Transverse colon (tissue), 4 donors: Measurements from ENCODE around the gene KCNN3. TPM values are rescaled to one million over a fixed set of nuclear protein-coding genes. Genes with fewer than 3 reads are reported as not detected.

ENCODE experiments used
- DNase-seq: peaks from one replicate; pipeline ENCODE4 v3.0.0-alpha.2; 2019
- H3K27ac ChIP-seq, 4 donors: fragments of 200-600 bp; sonication (generic); 2 replicates each; pipeline ENCODE4 v1.5.1; 2016 to 2018; ENCODE audit warnings: inconsistent platforms in 4 of 4
- H3K27me3 ChIP-seq: fragments of 200-600 bp; sonication (generic); 2 replicates; pipeline ENCODE4 v1.5.1; 2017; ENCODE audit warnings: inconsistent platforms
- H3K36me3 ChIP-seq, 4 donors: fragments of 200-600 bp; sonication (generic); 2 replicates each; pipeline ENCODE4 v1.5.1; 2017 to 2019; ENCODE audit warnings: inconsistent platforms in 4 of 4
- H3K4me1 ChIP-seq, 4 donors: fragments of 200-600 bp; sonication (generic); 2 replicates each; pipeline ENCODE4 v1.5.1; 2017 to 2020; ENCODE audit warnings: inconsistent platforms in 4 of 4
- H3K4me3 ChIP-seq, 4 donors: fragments of 200-600 bp; sonication (generic); 1 replicate in 1 of 4; 2 replicates in 3 of 4; pipeline versions ENCODE4 v1.5.1 to v1.6.1; 2017 to 2019; ENCODE audit warnings: inconsistent platforms in 4 of 4
- H3K9me3 ChIP-seq, 2 donors: fragments of 200-600 bp; sonication (generic); 2 replicates each; pipeline ENCODE4 v1.5.1; 2017 to 2019; ENCODE audit warnings: inconsistent platforms in 2 of 2
- EP300 ChIP-seq: sonication (generic); formaldehyde crosslinking; IDR thresholded peaks from one replicate; pipeline ENCODE4 v1.6.1; 2017; ENCODE audit warnings: antibody characterized with exemption, low read depth
- POLR2A ChIP-seq: fragments of 450-650 bp; IDR thresholded peaks from one replicate; pipeline ENCODE4 v1.6.1; 2016; ENCODE audit warnings: antibody characterized with exemption, mild to moderate bottlenecking, moderate library complexity
- POLR2AphosphoS5 ChIP-seq, 3 donors: sonication (generic); formaldehyde crosslinking; IDR thresholded peaks; one replicate each; pipeline ENCODE4 v1.6.1; 2016; ENCODE audit warnings: antibody characterized with exemption in 3 of 3
- WGBS, 2 donors: methylation state at CpG; one replicate each; pipeline ENCODE4 v1.1.5; 2018; ENCODE audit warnings: low coverage in 1 of 2; 5-methylcytosine and 5-hydroxymethylcytosine counted together
- in situ Hi-C, 4 donors: fragments of 200-750 bp; cut with MboI; loops; one replicate each; pipeline versions ENCODE4 v1.15.0 to v1.15.1; 2017; ENCODE audit warnings: low sequenced_read_pairs in 3 of 4, low pct_ligation_motif_present in 1 of 4, low pct_unique_long_range_greater_than_20kb in 1 of 4
- intact Hi-C: fragments of 100-400 bp; cut with DNase I; formaldehyde crosslinking; loops from one replicate; pipeline ENCODE4 v1.15.1; 2023; ENCODE audit warnings: low total_unique reads
- total RNA-seq, 4 donors: library from RNA; depleted of rRNA; stranded (reverse); fragments of >200 nt; gene quantifications; one replicate each; pipeline ENCODE4 v1.1.0, GENCODE V29; 2016
- TF ChIP-seq, protein P1 (sequence below), 5 experiments: fragments of 200-600 bp in 3 of 5; fragments of 450-650 bp in 2 of 5; sonication (generic) in 3 of 5; IDR thresholded peaks; 1 replicate in 2 of 5; 2 replicates in 3 of 5; pipeline ENCODE4 v1.5.1; 2016 to 2017; ENCODE audit warnings: antibody characterized with exemption in 5 of 5, inconsistent platforms in 3 of 5, mild to moderate bottlenecking in 2 of 5, moderate library complexity in 1 of 5

The KCNN3 gene
- total RNA-seq, 4 donors from 2014 or later, result 2.3 to 5.0 (median 3.5) TPM

GRCh38 chr1:154802982-154803920, 66.8 kb downstream of the KCNN3 start:
- no peak for DNase-seq
- Histone ChIP-seq H3K36me3 (no peaks in the 10 kb centered on the region), H3K27me3 (peaks cover 34% of the 10 kb centered on the region), H3K9me3 (no peaks in the 10 kb centered on the region), H3K27ac (no peak overlapping the region), H3K4me3 (no peak overlapping the region), H3K4me1 (no peaks in the 10 kb centered on the region)
- in situ Hi-C loops (no loop called here), intact Hi-C loops (no loop called here)
- no peak for TF ChIP-seq EP300
- TF ChIP-seq, protein P1, sequence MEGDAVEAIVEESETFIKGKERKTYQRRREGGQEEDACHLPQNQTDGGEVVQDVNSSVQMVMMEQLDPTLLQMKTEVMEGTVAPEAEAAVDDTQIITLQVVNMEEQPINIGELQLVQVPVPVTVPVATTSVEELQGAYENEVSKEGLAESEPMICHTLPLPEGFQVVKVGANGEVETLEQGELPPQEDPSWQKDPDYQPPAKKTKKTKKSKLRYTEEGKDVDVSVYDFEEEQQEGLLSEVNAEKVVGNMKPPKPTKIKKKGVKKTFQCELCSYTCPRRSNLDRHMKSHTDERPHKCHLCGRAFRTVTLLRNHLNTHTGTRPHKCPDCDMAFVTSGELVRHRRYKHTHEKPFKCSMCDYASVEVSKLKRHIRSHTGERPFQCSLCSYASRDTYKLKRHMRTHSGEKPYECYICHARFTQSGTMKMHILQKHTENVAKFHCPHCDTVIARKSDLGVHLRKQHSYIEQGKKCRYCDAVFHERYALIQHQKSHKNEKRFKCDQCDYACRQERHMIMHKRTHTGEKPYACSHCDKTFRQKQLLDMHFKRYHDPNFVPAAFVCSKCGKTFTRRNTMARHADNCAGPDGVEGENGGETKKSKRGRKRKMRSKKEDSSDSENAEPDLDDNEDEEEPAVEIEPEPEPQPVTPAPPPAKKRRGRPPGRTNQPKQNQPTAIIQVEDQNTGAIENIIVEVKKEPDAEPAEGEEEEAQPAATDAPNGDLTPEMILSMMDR (IDR thresholded peaks at IDR 0.05), result no peak
- 54 to 60% methylated on average over 1 to 8 of the region's 8 CpGs for WGBS, 2 donors

DNA sequence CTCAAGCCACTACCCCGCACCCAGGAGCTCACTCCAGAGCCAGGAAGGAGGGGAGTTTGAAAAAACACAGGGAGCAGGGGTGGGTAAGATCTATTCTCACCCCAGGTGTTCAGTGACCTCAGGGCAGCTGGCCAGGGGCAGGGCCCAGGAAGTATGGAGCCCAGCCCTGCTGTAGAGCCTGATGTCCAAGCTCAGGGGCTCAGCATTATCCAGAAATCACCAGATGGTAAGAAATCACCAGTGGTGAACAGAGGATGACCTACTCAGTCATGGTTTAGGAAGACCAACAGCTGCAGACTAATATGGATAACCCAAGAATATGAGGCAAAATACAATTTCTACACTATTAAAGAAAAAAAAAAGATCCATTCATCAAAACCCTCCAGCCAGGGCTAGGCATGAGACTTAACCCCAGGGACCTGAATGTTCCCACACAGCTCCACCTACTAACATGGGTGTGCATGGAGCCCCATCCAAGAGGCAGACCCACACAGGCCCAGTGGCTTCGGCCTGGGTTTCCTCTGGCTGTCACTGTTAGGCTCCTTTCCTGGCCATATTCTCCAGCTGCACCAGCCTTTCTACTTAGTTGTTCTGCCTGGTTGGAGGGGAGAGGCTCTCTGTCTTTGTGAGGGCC, 67.6 kb downstream of the KCNN3 start:
- peaks cover 26% of the 10 kb centered on the region for H3K27me3 ChIP-seq
- intact Hi-C loops (no loop called here), in situ Hi-C loops (no loop called here)
- no peak overlapping the region for H3K4me3 ChIP-seq
- no peak for DNase-seq
- no peaks in the 10 kb centered on the region for H3K9me3 ChIP-seq
- H3K27ac ChIP-seq, result no peak overlapping the region
- no peaks in the 10 kb centered on the region for H3K4me1 ChIP-seq
- 80 to 83% methylated on average over 1 to 2 of the region's 2 CpGs for WGBS, 2 donors
- H3K36me3 ChIP-seq, result no peaks in the 10 kb centered on the region
- TF ChIP-seq POLR2A, result no peak
- no peak for TF ChIP-seq EP300
- TF ChIP-seq, protein P1 (IDR thresholded peaks at IDR 0.05), result no peak
- TF ChIP-seq POLR2AphosphoS5 (IDR thresholded peaks at IDR 0.05), result no peak

- Histone ChIP-seq H3K4me1 (no peaks in the 10 kb centered on the region), H3K4me3 (no peak overlapping the region), H3K27me3 (peaks cover 16% of the 10 kb centered on the region), H3K9me3 (no peaks in the 10 kb centered on the region), H3K36me3 (no peaks in the 10 kb centered on the region), H3K27ac (no peak overlapping the region)
- intact Hi-C loops, result no loop called here
- 81 to 91% methylated on average over 3 to 15 of the region's 16 CpGs for WGBS, 2 donors
- in situ Hi-C loops, result no loop called here
- TF ChIP-seq EP300, result no peak
- TF ChIP-seq POLR2A, result no peak
- TF ChIP-seq, protein P1 (IDR thresholded peaks at IDR 0.05), result no peak
- TF ChIP-seq POLR2AphosphoS5 (IDR thresholded peaks at IDR 0.05), result no peak
- DNase-seq, result no peak
These were observed 68.7 kb downstream of the KCNN3 start for GRCh38 chr1:154801234-154802011.

GRCh38 chr1:154799188-154799587, 70.9 kb downstream of the KCNN3 start:
- Histone ChIP-seq H3K4me1 (no peaks in the 10 kb centered on the region), H3K4me3 (no peak overlapping the region), H3K27ac (no peak overlapping the region), H3K27me3 (no peaks in the 10 kb centered on the region), H3K36me3 (no peaks in the 10 kb centered on the region), H3K9me3 (no peaks in the 10 kb centered on the region)
- TF ChIP-seq, protein P1 (IDR thresholded peaks at IDR 0.05), result no peak
- TF ChIP-seq POLR2A (no peak), EP300 (no peak), POLR2AphosphoS5 (IDR thresholded peaks at IDR 0.05) (no peak)
- intact Hi-C loops, result no loop called here
- WGBS, 2 donors, result 90% methylated on average over 5 of the region's 5 CpGs; no CpG with 5 or more reads in 1 of the 2 donors
- in situ Hi-C loops, result no loop called here
- DNase-seq, result no peak
